Fibroblast of upper back skin (primary cell): ENCODE measurements around the gene NELFCD.
A peak's percentile ranks its signal among the peaks of the same experiment; 100 is the strongest.

Experiments used
- DNase-seq: peaks from one replicate; pipeline ENCODE4 v3.0.0-alpha.2; 2013

Gene NELFCD

GRCh38 chr20:58995461-58996225, 14.6 kb downstream of the NELFCD start:
- no peak for DNase-seq

DNA sequence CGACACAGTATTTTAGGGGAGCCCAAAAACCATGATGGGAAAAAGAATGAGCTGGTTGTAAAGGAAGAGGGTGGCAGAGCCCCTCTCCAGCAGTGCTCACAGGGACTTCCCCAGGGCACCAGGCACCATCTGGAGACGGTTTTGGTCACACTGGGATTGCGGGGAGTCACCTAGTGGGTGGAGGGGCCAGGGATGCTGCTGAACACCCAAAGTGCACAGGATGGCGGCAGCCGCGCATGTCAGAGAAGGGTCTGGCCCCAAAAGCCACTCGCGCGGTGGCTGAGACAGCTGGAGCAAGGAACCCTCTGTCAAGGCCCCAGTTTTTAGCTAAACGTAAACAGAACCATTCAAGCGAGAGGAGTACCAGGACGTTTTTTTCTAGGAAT, 15.2 kb downstream of the NELFCD start:
- DNase-seq, result no peak

GRCh38 chr20:58997141-58997770, 16.2 kb downstream of the NELFCD start:
- DNase-seq, result no peak

- DNase-seq, result no peak
Observed at GRCh38 chr20:58998656-58999055, 17.6 kb downstream of the NELFCD start.

DNA sequence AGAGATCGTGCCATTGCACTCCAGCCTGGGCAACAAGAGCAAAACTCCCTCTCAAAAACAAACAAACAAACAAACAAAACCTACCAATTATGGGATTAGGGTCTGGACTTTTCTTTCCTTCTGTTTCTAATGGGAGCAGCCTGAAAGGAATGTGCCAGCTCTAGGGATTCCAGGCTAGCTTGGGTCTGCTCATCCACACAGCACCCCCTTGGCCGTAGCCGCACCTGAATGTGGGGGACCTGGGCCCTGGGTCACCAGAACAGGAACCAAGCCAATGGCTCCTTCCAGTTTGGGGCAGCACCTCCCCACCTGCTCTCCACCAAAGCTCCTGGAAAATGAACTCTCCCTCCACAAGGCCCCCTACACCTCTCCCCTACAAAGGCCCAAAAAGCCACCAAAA, 19.3 kb downstream of the NELFCD start:
- DNase-seq, result no peak

- no peak for DNase-seq
Observed at GRCh38 chr20:59001068-59001448, 20.0 kb downstream of the NELFCD start.

- DNase-seq, result no peak
Observed at GRCh38 chr20:59001449-59002171, 20.6 kb downstream of the NELFCD start.

DNA sequence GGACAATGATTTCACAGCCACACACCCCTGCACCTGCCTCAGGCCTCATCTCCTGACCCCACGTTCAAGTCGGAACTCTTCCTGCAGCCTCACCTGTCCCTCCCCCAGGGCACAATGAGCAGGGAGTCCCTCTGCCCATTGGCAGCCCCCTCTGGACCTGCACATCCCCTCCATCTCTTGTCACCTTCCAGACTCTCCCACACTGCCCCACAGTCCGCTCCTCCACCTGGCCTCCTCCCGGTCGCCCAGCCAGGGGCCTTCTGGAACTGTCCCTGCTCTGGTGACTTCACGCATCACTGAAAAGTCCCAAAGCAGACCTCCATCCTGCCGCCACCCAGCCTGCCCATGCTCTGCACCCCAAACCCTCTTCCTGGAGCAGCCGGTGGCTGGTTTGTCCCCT, 21.3 kb downstream of the NELFCD start:
- DNase-seq, result no peak

GRCh38 chr20:59002874-59003399, 21.9 kb downstream of the NELFCD start:
- no peak for DNase-seq

DNA sequence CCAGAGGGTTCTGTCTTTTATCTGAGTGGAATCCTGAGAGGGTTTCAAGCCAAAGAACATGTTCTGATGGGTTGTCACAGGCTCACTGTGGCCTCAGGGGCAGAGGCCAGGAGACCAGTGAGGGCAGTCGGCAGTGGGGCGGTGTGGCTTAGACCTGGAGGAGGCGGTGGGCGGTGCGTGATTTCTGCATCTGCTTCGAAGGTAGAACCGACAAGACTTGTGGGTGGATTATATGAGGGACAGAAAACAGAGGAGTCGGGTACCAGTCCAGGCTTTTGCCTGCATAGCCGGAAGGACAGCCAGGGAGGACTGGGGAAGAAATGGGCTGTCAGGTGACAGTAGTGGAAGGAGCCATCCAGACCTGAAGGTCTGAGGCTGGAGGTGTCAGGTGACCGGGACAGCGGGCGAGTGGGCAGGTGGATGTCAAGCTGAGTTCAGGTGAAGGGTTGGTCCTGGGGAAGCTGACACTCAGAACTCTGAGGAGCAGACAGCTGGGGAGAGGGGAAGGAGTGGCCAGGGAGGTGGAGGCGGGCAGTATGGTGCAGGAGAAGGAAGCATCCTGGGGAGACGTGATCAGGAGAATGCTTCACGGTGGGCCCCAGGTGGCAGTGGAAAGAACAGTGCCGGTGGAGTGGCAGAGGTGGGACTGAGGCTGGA, 22.9 kb downstream of the NELFCD start:
- DNase-seq, result no peak

DNA sequence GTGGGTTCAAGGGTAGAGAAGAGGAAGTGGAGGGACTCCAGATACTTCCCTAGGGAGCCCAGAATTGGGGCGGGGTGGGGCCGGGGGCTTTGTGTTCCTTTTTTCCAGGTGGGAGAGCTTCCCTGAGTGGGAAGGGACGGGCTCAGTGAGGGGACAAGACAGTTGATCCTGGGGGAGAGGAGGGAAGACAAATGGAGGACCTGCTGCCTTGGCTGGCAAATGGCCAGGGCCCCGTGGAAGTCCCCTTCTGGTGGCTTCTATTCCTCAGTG, 23.4 kb downstream of the NELFCD start:
- DNase-seq, result no peak

GRCh38 chr20:59004763-59005522, 23.9 kb downstream of the NELFCD start:
- DNase-seq, result no peak

DNA sequence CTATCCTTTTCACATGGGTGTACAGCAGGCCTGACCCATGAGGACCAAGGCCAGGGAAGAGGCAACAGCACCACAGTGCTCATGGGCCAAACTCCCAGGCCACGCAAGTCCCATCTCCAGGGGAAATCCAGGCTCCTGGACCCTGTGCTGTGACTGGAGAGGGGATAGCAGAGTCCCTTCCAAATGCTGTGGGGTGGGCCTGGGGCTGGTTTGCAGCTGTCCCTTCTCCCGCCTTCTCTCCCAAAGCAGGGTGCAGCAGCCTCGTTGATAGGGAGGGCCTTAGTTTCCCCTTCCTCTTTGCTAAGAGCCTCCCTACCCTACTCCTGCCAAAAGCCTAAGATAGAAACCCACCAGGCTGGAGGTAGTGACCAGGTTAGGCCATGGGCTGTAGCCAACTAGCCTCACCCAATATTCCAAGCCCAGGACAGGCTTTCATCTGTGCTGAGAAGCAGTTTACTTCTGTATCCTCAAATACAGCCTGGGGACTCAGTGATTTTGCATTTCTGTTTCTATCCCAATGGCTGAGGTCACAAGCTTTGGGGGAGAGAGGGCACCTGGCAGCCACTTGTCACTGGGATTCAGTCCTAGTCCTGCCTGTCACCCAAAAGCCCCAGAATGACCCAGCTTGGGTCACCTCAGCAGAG, 24.6 kb downstream of the NELFCD start:
- no peak for DNase-seq

- DNase-seq, result no peak
Observed at GRCh38 chr20:59006167-59006863, 25.3 kb downstream of the NELFCD start.

DNA sequence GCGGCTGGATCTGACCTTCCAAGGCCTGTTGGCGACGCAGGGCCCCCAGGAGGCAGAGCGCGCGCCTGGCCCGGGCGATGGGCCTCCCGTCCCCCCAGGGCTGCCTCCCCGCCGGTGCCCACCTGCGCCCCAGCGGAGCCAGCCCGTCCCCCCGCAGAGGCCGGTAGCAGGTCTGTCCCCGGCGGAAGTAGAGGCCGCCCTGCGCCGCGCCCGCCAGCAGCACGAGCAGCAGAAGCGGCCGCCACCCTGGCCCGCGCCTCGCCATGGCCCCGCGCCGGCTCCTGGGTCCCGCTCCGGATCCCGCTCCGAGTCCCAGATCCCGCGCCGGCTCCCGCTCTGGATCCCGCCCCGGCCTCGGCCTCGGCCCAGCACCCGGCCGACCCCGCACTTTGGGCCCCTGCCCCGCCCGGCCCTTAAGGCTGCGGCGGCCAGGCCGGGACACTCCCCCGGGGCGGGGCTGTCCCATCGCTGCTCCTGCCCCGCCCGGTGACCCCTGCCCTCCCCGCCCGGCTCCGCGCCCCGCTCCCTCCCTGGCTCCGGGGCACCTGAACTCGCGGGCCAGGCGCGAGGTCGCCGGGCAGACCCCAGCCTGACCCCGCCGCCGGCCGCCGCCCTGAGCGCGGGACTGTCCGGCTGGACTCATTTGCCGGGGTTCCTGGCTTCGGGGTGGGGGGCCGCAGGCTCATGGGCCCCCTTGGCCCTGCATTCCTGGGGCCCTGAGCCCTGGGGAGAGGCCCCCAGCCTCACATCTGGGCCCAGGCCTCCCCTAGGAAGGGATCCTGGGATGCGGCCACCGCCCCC, 26.0 kb downstream of the NELFCD start, which contains the start of gene CTSZ:
Gene CTSZ (minus strand): TSS at position 391 of the 801 bp plus-strand sequence. CDS start 126 bp downstream, at position 265.
- DNase-seq, result peak; percentile 24

- DNase-seq, result no peak
Observed at GRCh38 chr20:59007665-59008511, 26.8 kb downstream of the NELFCD start.

DNA sequence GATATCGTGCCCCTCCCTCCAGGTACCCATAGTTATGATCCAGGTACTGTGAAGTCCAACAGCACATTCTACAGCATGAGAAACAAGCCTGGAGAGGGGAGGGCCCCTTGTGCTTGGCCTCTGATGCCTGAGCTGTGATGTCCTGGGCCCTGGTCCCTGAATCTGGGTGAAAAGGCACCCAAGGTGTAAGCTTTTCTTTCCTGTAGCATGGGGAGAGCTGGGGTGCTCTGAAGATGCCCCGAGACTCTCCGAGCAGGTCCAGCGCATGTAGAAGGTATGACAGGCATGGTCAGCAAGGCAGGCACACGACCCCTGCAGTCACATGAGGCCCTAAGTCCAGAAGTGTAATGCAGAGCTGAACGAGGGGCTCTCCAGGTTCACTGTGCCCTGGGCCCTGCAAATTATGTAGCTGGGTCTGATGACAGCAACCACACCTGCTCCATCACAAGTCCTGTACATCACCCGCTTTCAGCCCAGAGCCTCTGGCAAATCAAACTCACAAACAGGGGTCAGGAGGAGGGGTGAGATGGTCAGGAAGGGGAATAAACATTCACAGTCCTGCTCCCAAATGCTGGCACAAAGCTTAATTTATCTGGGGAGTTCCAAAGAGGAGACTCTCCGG, 27.8 kb downstream of the NELFCD start:
- no peak for DNase-seq

DNA sequence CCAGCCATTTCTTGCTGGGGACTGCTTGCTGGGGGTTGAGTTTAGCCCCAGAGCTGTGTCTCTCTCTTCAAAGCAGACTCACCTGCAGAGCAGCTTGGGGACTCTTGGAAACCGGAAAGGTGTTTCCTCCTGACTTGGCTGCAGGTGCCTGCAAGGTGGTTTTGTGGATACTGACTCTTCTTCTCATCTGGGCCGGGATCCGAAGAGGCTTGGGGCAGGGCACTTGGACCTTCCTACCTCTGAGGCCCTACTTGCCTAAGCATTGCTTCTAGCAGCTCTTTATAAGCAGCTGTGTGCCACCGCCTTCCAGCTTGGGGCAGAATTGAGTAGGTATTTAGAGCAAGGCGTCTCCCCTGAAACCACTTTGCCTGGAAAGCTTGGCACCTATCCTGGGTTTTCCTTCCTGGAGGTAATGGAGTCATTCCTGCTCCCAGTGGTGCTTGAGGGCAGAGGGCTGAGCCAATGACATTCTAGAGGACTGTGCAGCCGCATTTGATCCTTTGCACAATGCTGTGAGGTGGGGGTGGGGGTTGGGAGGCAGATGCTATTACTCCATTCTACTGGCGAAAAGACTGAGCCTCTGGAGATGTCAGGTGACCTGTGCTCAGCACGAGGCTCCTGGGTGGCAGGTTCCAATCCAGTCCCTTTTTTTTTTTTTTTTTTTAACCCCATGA, 29.4 kb downstream of the NELFCD start:
- DNase-seq, result no peak
